Trophoblast cell (in vitro differentiated cells and primary cell): ENCODE data around the gene NCOA5.

Experiments used
- DNase-seq, 2 donors: peaks; one replicate each; pipeline ENCODE4 v3.0.0-alpha.2; 2016
- H2AFZ ChIP-seq: 2 replicates; pipeline ENCODE4 v1.6.1; 2013; ENCODE audit warnings: low read length, moderate library complexity, mild to moderate bottlenecking; ENCODE audit not compliant: insufficient read depth, poor library complexity
- H2AK5ac ChIP-seq: 2 replicates; pipeline ENCODE4 v1.6.1; 2013; ENCODE audit warnings: mild to moderate bottlenecking, low read length
- H2BK120ac ChIP-seq: 2 replicates; pipeline ENCODE4 v1.6.1; 2013; ENCODE audit warnings: low read length, mild to moderate bottlenecking, moderate library complexity; ENCODE audit not compliant: insufficient read depth, poor library complexity
- H2BK12ac ChIP-seq: 2 replicates; pipeline ENCODE4 v1.6.1; 2013; ENCODE audit warnings: mild to moderate bottlenecking, low read length, moderate library complexity
- H2BK5ac ChIP-seq: 2 replicates; pipeline ENCODE4 v1.6.1; 2013; ENCODE audit warnings: low read length, low read depth, moderate library complexity, mild to moderate bottlenecking; ENCODE audit not compliant: poor library complexity
- H3K14ac ChIP-seq: 2 replicates; pipeline ENCODE4 v1.6.1; 2013; ENCODE audit warnings: mild to moderate bottlenecking, low read length
- H3K18ac ChIP-seq: 2 replicates; pipeline ENCODE4 v1.6.1; 2013; ENCODE audit warnings: mild to moderate bottlenecking, low read length
- H3K23ac ChIP-seq: 2 replicates; pipeline ENCODE4 v1.6.1; 2013; ENCODE audit warnings: low read length
- H3K27ac ChIP-seq: 2 replicates; pipeline ENCODE4 v1.5.1; 2013; ENCODE audit warnings: low read depth, mild to moderate bottlenecking, inconsistent platforms, low read length, moderate library complexity
- H3K27me3 ChIP-seq: 2 replicates; pipeline ENCODE4 v1.6.1; 2013; ENCODE audit warnings: inconsistent platforms, mild to moderate bottlenecking, low read length, moderate library complexity; ENCODE audit not compliant: insufficient read depth
- H3K36me3 ChIP-seq, 2 experiments: 1 replicate in 1 of 2; 2 replicates in 1 of 2; pipeline ENCODE4 v1.6.1; 2013; ENCODE audit warnings: low read length in 2 of 2, mild to moderate bottlenecking in 2 of 2, moderate library complexity in 1 of 2; ENCODE audit not compliant: insufficient read depth in 2 of 2, control insufficient read depth in 1 of 2
- H3K4ac ChIP-seq: 2 replicates; pipeline ENCODE4 v1.6.1; 2013; ENCODE audit warnings: low read depth, mild to moderate bottlenecking, low read length, moderate library complexity
- H3K4me1 ChIP-seq, 2 experiments: 1 replicate in 1 of 2; 2 replicates in 1 of 2; pipeline ENCODE4 v1.6.1; 2013; ENCODE audit warnings: low read length in 2 of 2, mild to moderate bottlenecking in 2 of 2, moderate library complexity in 1 of 2; ENCODE audit not compliant: insufficient read depth in 2 of 2, control insufficient read depth in 1 of 2
- H3K4me2 ChIP-seq: 2 replicates; pipeline ENCODE4 v1.6.1; 2013; ENCODE audit warnings: inconsistent platforms, mild to moderate bottlenecking, low read length, moderate library complexity
- H3K4me3 ChIP-seq: 2 replicates; pipeline ENCODE4 v1.5.1; 2013; ENCODE audit warnings: mild to moderate bottlenecking, low read depth, low read length, inconsistent platforms
- H3K79me1 ChIP-seq: one replicate; pipeline ENCODE4 v1.6.1; 2013; ENCODE audit warnings: low read length
- H3K79me2 ChIP-seq: 2 replicates; pipeline ENCODE4 v1.6.1; 2013; ENCODE audit warnings: low read length, mild to moderate bottlenecking; ENCODE audit not compliant: control insufficient read depth, insufficient read depth, poor library complexity
- H3K9ac ChIP-seq: 2 replicates; pipeline ENCODE4 v1.6.1; 2013; ENCODE audit warnings: mild to moderate bottlenecking, low read length
- H3K9me3 ChIP-seq: 2 replicates; pipeline ENCODE4 v1.6.1; 2013; ENCODE audit warnings: low read depth, mild to moderate bottlenecking, control low read depth, inconsistent platforms, low read length; ENCODE audit not compliant: insufficient read depth
- H4K12ac ChIP-seq: 2 replicates; pipeline ENCODE4 v1.6.1; 2013; ENCODE audit warnings: low read depth, mild to moderate bottlenecking, low read length, moderate library complexity
- H4K8ac ChIP-seq: 2 replicates; pipeline ENCODE4 v1.6.1; 2013; ENCODE audit warnings: low read depth, mild to moderate bottlenecking, low read length, moderate library complexity
- H4K91ac ChIP-seq: one replicate; pipeline ENCODE4 v1.6.1; 2013; ENCODE audit warnings: low read depth, mild to moderate bottlenecking, low read length, moderate library complexity
- WGBS: extraction: QIAGEN DNeasy Blood & Tissue Kit; methylation state at CpG from one replicate; pipeline ENCODE4 v1.1.7; 2013; ENCODE audit warnings: missing lambda C conversion rate; ENCODE audit not compliant: insufficient read length, insufficient coverage; ENCODE audit errors: extremely low coverage; 5-methylcytosine and 5-hydroxymethylcytosine counted together

Gene NCOA5

GRCh38 chr20:46121184-46121930 lies 31.6 kb upstream of the NCOA5 start:
- no peak overlapping the region for H2BK5ac ChIP-seq
- H3K4ac ChIP-seq, result no peak overlapping the region
- WGBS, result no CpG with 5 or more reads among the region's 2 CpGs

GRCh38 chr20:46120136-46120535 lies 30.4 kb upstream of the NCOA5 start:
- no peak for DNase-seq
- H3K4me1 ChIP-seq, result peaks cover 22 to 24% of the 10 kb centered on the region in 2 experiments
- no peak overlapping the region for H3K23ac ChIP-seq
- no peaks in the 10 kb centered on the region for H3K36me3 ChIP-seq
- no CpG with 5 or more reads among the region's 2 CpGs for WGBS
- no peak overlapping the region for H3K9ac ChIP-seq
- no peaks in the 10 kb centered on the region for H3K27me3 ChIP-seq
- H3K79me2 ChIP-seq, result peaks cover 3% of the 10 kb centered on the region
- H3K14ac ChIP-seq, result no peak overlapping the region
- H4K12ac ChIP-seq, result no peak overlapping the region
- no peak overlapping the region for H2AFZ ChIP-seq
- no peak overlapping the region for H3K18ac ChIP-seq
- H2BK12ac ChIP-seq, result no peak overlapping the region
- no peak overlapping the region for H4K91ac ChIP-seq
- no peak overlapping the region for H3K4ac ChIP-seq
- H2BK120ac ChIP-seq, result no peak overlapping the region
- no peak overlapping the region for H2AK5ac ChIP-seq
- no peak overlapping the region for H3K4me3 ChIP-seq
- no peak overlapping the region for H4K8ac ChIP-seq
- no peak overlapping the region for H3K27ac ChIP-seq
- H3K9me3 ChIP-seq, result no peaks in the 10 kb centered on the region
- peaks cover 8% of the 10 kb centered on the region for H3K79me1 ChIP-seq
- no peak overlapping the region for H2BK5ac ChIP-seq
- H3K4me2 ChIP-seq, result no peak overlapping the region

More at GRCh38 chr20:46121184-46121930, 31.6 kb upstream of the NCOA5 start:
- H2BK12ac ChIP-seq, result peak overlapping the region; percentile 37
- H2AK5ac ChIP-seq, result no peak overlapping the region
- H3K14ac ChIP-seq, result no peak overlapping the region
- H3K4me2 ChIP-seq, result peak overlapping the region; percentile 11
- no peak overlapping the region for H4K8ac ChIP-seq
- H3K79me2 ChIP-seq, result peaks cover 3% of the 10 kb centered on the region
- H3K4me1 ChIP-seq, result peaks cover 22 to 24% of the 10 kb centered on the region in 2 experiments
- no peak overlapping the region for H3K23ac ChIP-seq
- no peak overlapping the region for H2BK120ac ChIP-seq
- no peak overlapping the region for H3K18ac ChIP-seq
- H4K12ac ChIP-seq, result no peak overlapping the region
- H3K79me1 ChIP-seq, result peaks cover 8% of the 10 kb centered on the region
- peak; percentile 52 to 82 for DNase-seq
- H3K9ac ChIP-seq, result no peak overlapping the region
- H3K27me3 ChIP-seq, result no peaks in the 10 kb centered on the region
- peak overlapping the region; percentile 20 for H4K91ac ChIP-seq
- H3K4me3 ChIP-seq, result no peak overlapping the region
- no peaks in the 10 kb centered on the region for H3K36me3 ChIP-seq
- H3K27ac ChIP-seq, result peak overlapping the region; percentile 24
- no peak overlapping the region for H2AFZ ChIP-seq
- H3K9me3 ChIP-seq, result no peaks in the 10 kb centered on the region

- no peak overlapping the region for H4K8ac ChIP-seq
- peaks cover 3% of the 10 kb centered on the region for H3K79me2 ChIP-seq
- no peak overlapping the region for H4K12ac ChIP-seq
- no CpG with 5 or more reads among the region's 2 CpGs for WGBS
- no peak overlapping the region for H3K4me2 ChIP-seq
- H3K9me3 ChIP-seq, result no peaks in the 10 kb centered on the region
- no peak for DNase-seq
- no peak overlapping the region for H2BK5ac ChIP-seq
- H3K36me3 ChIP-seq, result no peaks in the 10 kb centered on the region
- H3K4ac ChIP-seq, result no peak overlapping the region
- no peak overlapping the region for H3K23ac ChIP-seq
- no peak overlapping the region for H2BK12ac ChIP-seq
- H4K91ac ChIP-seq, result no peak overlapping the region
- H3K9ac ChIP-seq, result no peak overlapping the region
- H3K18ac ChIP-seq, result no peak overlapping the region
- no peak overlapping the region for H3K14ac ChIP-seq
- H3K27ac ChIP-seq, result no peak overlapping the region
- no peak overlapping the region for H2BK120ac ChIP-seq
- no peak overlapping the region for H2AFZ ChIP-seq
- H3K4me1 ChIP-seq, result peaks cover 22 to 24% of the 10 kb centered on the region in 2 experiments
- peaks cover 8% of the 10 kb centered on the region for H3K79me1 ChIP-seq
- H3K27me3 ChIP-seq, result no peaks in the 10 kb centered on the region
- no peak overlapping the region for H3K4me3 ChIP-seq
- H2AK5ac ChIP-seq, result no peak overlapping the region
Observed at GRCh38 chr20:46119547-46119946, 29.8 kb upstream of the NCOA5 start.

GRCh38 chr20:46119028-46119546 lies 29.3 kb upstream of the NCOA5 start:
- no peak overlapping the region for H2BK120ac ChIP-seq
- no CpG with 5 or more reads among the region's 2 CpGs for WGBS
- no peaks in the 10 kb centered on the region for H3K36me3 ChIP-seq
- H2BK12ac ChIP-seq, result no peak overlapping the region
- H3K18ac ChIP-seq, result peak overlapping the region; percentile 38
- H3K27me3 ChIP-seq, result no peaks in the 10 kb centered on the region
- no peak overlapping the region for H3K4ac ChIP-seq
- no peak overlapping the region for H4K8ac ChIP-seq
- no peak overlapping the region for H3K27ac ChIP-seq
- H2AK5ac ChIP-seq, result no peak overlapping the region
- H3K79me2 ChIP-seq, result peaks cover 3% of the 10 kb centered on the region
- H3K4me3 ChIP-seq, result no peak overlapping the region
- no peak overlapping the region for H3K14ac ChIP-seq
- H3K79me1 ChIP-seq, result peaks cover 8% of the 10 kb centered on the region
- H3K4me1 ChIP-seq, result peaks cover 22 to 24% of the 10 kb centered on the region in 2 experiments
- H3K4me2 ChIP-seq, result no peak overlapping the region
- H4K12ac ChIP-seq, result no peak overlapping the region
- no peaks in the 10 kb centered on the region for H3K9me3 ChIP-seq
- no peak for DNase-seq
- no peak overlapping the region for H4K91ac ChIP-seq
- no peak overlapping the region for H2BK5ac ChIP-seq
- H3K9ac ChIP-seq, result no peak overlapping the region
- no peak overlapping the region for H2AFZ ChIP-seq
- H3K23ac ChIP-seq, result no peak overlapping the region
